Neutrophil (primary cell): ENCODE measurements around the gene EXOC3.
A peak's percentile ranks its signal among the peaks of the same experiment; 100 is the strongest.

Source experiments
- H3K27ac ChIP-seq: fragments of 200-600 bp; sonication (generic); 2 replicates; pipeline ENCODE4 v1.5.1; 2016; ENCODE audit warnings: mild to moderate bottlenecking, moderate library complexity
- H3K27me3 ChIP-seq: fragments of 200-600 bp; sonication (generic); 2 replicates; pipeline ENCODE4 v1.6.0; 2016; ENCODE audit warnings: mild to moderate bottlenecking
- H3K36me3 ChIP-seq: fragments of 200-600 bp; sonication (generic); 2 replicates; pipeline ENCODE4 v1.5.1; 2017
- H3K4me1 ChIP-seq, 2 experiments: fragments of 200-600 bp in 1 of 2; sonication (generic) in 1 of 2; 1 replicate in 1 of 2; 2 replicates in 1 of 2; pipeline versions ENCODE4 v1.5.1 to v1.6.1; 2013 to 2016; ENCODE audit warnings: low read depth in 1 of 2, low read length in 1 of 2, mild to moderate bottlenecking in 1 of 2, moderate library complexity in 1 of 2; ENCODE audit not compliant: control insufficient read depth in 1 of 2, insufficient read depth in 1 of 2
- H3K4me3 ChIP-seq, 2 experiments: fragments of 200-600 bp in 1 of 2; sonication (generic) in 1 of 2; 1 replicate in 1 of 2; 2 replicates in 1 of 2; pipeline ENCODE4 v1.5.1; 2013 to 2016; ENCODE audit warnings: low read depth in 1 of 2, low read length in 1 of 2, mild to moderate bottlenecking in 1 of 2, moderate library complexity in 1 of 2
- H3K9me3 ChIP-seq: fragments of 200-600 bp; sonication (generic); 2 replicates; pipeline ENCODE4 v1.5.1; 2016
- TF ChIP-seq, protein P1 (sequence below): fragments of 200-600 bp; sonication (generic); IDR thresholded peaks from 2 replicates; pipeline ENCODE4 v1.5.1; 2016; ENCODE audit warnings: antibody characterized with exemption

Gene EXOC3

DNA sequence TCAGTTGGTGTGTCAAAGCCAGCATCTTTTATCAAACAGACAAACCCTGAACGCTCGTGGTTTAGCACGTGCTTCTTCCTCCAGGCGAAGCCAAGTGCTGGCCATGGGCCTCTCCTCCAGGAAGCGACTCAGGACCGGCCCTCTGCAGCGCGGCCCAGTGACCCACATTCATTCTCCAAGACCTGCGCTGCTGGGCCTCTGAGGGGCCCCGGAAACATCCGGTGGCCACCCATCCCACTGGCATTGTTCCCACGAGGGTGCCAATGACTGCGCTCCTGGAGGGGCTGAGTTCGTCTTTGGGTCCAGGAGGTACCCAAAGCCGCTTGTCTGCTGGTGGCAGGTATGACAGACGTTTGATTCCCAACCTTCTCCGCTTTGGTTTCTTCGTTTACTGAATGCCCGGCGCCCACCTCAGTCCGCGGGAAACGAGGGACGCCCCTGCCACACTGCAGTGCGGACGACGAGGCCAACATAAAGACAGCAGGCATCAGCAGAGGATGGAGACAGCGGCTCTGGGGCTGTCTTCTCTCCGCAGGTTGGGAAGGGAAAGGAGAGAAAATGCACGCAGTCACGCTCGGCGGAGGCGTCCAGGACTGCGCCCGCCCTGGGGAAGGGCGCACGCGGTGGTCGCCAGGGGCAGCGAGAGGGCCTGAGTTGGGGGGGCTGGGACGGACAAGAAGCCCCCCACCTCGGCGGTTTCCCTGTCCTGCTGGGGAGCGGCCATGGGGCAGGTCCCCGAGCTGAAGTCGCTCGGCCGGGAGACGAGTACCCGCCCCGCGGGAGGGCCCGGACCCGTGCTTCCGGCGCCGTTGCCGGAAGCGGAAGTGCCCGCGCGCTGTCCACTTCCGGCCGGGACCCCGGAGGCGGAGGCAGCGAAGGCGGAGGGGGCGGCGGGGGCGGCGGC lies at the start of gene EXOC3:
Gene EXOC3 (plus strand): TSS at position 842 of the 904 bp plus-strand sequence. CDS start 3,030 bp downstream, outside the sequence.
- H3K27me3 ChIP-seq, result peaks cover 3% of the 10 kb centered on the region
- no peaks in the 10 kb centered on the region for H3K9me3 ChIP-seq
- peak within 1 kb of the TSS; percentile 70 to 84 for H3K4me3 ChIP-seq
- H3K27ac ChIP-seq, result peak within 1 kb of the TSS; percentile 82
- peaks cover 34 to 35% of the 10 kb centered on the region in 2 experiments for H3K4me1 ChIP-seq
- TF ChIP-seq, protein P1, sequence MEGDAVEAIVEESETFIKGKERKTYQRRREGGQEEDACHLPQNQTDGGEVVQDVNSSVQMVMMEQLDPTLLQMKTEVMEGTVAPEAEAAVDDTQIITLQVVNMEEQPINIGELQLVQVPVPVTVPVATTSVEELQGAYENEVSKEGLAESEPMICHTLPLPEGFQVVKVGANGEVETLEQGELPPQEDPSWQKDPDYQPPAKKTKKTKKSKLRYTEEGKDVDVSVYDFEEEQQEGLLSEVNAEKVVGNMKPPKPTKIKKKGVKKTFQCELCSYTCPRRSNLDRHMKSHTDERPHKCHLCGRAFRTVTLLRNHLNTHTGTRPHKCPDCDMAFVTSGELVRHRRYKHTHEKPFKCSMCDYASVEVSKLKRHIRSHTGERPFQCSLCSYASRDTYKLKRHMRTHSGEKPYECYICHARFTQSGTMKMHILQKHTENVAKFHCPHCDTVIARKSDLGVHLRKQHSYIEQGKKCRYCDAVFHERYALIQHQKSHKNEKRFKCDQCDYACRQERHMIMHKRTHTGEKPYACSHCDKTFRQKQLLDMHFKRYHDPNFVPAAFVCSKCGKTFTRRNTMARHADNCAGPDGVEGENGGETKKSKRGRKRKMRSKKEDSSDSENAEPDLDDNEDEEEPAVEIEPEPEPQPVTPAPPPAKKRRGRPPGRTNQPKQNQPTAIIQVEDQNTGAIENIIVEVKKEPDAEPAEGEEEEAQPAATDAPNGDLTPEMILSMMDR, result no peak
- H3K36me3 ChIP-seq, result peaks cover 23% of the 10 kb centered on the region

DNA sequence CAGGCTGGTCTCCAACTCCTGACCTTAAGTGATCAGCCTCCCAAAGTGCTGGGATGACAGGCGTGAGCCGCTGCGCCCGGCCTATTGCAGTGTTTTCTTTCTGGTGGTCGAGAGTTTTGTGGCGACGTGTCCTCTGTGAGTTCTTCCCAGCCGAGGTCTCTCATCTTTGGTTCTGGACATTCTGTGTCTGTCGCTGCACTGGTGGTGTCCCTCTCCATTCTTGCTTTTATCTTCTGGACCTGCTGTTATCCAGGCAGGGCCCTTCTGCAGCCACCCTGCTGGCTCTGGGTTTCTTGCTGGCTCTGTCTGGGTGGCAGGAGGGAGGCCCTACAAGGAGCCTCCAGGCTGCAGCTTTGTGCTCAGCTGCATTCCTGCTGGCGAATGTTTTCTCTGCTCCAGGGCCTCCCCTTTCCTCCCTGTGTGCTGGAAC lies 49.1 kb upstream of the EXOC3 start:
- no peaks in the 10 kb centered on the region for H3K4me1 ChIP-seq
- H3K27ac ChIP-seq, result no peak overlapping the region
- H3K4me3 ChIP-seq, result no peak overlapping the region
- no peaks in the 10 kb centered on the region for H3K9me3 ChIP-seq
- H3K36me3 ChIP-seq, result no peaks in the 10 kb centered on the region
- no peaks in the 10 kb centered on the region for H3K27me3 ChIP-seq
- TF ChIP-seq, protein P1, result no peak

DNA sequence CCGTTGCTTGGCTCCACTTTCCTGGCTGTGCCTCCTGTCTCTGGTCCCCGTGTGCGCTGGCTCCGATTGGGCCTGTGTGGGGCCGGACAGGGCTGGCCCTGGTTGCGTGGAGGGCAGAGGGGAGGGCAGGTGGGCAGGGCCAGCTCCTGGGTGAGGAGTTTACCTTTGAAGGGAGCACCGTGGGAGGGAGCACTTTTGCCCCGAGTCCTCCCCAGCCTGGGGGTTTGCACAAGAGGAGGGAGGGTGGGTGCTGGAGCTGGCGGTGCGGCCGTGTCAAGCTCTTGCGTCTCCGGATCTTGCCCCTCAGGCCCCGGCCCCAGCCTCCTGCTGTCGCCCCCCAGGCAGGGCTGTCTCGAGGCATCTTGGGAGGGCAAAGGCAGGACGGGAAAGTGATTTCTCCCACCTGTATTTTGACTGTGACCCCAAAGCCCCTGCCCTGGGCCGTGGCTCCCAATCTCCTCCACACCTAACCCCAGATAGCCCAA lies 48.3 kb upstream of the EXOC3 start:
- Histone ChIP-seq H3K27ac (no peak overlapping the region), H3K4me1 (peaks cover 0 to 4% of the 10 kb centered on the region in 2 experiments), H3K4me3 (no peak overlapping the region)

DNA sequence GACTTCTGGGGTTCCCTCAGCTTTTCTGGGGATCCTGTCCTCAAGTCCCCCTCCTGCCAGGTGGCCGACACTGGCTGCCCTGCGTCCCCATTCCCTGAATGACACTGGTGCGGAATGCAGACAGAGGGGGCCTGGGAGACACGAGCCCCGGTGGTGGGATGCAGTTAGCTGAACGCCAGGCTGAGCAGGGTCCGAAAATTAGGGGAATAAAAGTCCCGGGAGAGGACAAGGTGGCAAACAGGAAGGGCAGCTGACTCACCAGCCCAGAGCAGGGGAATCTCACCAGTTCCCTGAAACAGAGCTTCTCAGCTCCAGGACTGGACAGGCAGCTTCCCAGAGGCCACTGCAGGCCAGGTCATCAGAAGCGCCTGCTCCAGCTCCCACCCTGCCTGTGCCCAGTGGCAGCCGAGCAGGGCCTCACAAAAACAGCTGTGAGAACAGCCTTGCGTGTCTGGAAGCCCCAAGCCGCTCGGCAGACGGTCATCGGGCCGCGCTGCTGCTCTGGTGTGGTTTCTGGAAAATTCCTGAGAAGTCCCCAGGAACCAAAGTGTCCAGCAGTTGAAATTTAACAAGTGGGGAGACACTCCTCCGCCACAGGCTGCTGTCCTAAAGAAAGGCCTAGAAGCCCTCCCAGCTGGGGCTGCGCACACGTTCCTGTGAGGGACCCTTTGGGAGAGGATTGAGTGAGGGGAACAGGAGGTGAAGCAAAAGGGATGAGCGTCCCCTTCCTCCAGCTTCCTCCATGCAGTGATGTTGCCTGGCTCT lies 47.6 kb upstream of the EXOC3 start:
- Histone ChIP-seq H3K27ac (no peak overlapping the region), H3K36me3 (no peaks in the 10 kb centered on the region), H3K27me3 (peaks cover 15% of the 10 kb centered on the region), H3K9me3 (no peaks in the 10 kb centered on the region), H3K4me1 (peaks cover 0 to 10% of the 10 kb centered on the region in 2 experiments), H3K4me3 (no peak overlapping the region)
- TF ChIP-seq, protein P1, result no peak

More for the DNA sequence above, 48.3 kb upstream of the EXOC3 start:
- peaks cover 8% of the 10 kb centered on the region for H3K27me3 ChIP-seq
- TF ChIP-seq, protein P1, result no peak
- no peaks in the 10 kb centered on the region for H3K36me3 ChIP-seq
- H3K9me3 ChIP-seq, result no peaks in the 10 kb centered on the region

DNA sequence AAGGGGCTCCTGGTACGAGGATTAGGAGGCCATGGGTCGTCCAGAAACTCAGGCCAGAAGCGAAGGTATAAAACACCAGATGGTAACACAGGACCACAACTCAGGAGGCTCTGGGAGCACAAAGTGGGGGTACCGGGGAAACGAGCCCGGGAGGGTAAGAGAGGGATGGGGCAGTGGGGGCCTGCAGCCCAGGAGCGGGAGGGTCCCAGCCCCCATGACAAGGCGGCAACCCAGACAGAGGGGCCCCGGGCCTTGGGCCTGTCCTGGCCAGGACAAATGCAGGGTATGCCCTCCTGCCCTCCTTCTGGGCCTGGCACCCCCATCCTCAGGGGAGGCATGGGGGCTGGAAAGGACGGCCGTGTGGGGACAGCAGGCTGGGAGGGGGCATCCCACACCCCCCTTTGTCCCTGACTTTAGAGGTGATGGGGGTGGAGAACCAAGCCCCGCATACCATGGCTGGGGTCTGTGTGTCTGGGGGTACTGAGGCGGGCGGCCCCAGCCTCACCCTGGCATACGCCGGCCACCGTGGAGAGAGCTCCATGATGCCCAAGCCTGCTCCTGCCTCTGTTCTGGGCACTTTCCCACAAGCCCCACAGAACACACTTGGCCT lies 47.0 kb upstream of the EXOC3 start:
- Histone ChIP-seq H3K27me3 (peaks cover 22% of the 10 kb centered on the region), H3K4me3 (no peak overlapping the region), H3K36me3 (no peaks in the 10 kb centered on the region), H3K9me3 (no peaks in the 10 kb centered on the region), H3K27ac (no peak overlapping the region), H3K4me1 (peaks cover 0 to 10% of the 10 kb centered on the region in 2 experiments)
- TF ChIP-seq, protein P1, result no peak
